GM18499 (cell line): ENCODE results near the gene HRK.

Experiments used
- ATAC-seq: cut with Tn5 transposase; IDR thresholded peaks from one replicate; pipeline ENCODE4 v1.9.1; 2021; ENCODE audit warnings: moderate number of reproducible peaks; ENCODE audit not compliant: insufficient read depth, unreplicated experiment

Gene HRK

GRCh38 chr12:116874324-116874995 is 6.8 kb downstream of the HRK start:
- ATAC-seq = no peak

GRCh38 chr12:116870306-116870705 is 10.9 kb downstream of the HRK start:
- ATAC-seq = no peak

GRCh38 chr12:116867523-116867922 is 13.7 kb downstream of the HRK start:
- no peak for ATAC-seq

GRCh38 chr12:116864371-116865160 is 16.7 kb downstream of the HRK start:
- no peak for ATAC-seq

- no peak for ATAC-seq
Observed at GRCh38 chr12:116863275-116863767, 17.9 kb downstream of the HRK start.

- ATAC-seq = no peak
Observed at GRCh38 chr12:116862167-116862566, 19.1 kb downstream of the HRK start.

GRCh38 chr12:116861320-116861719 is 19.9 kb downstream of the HRK start:
- peak; percentile 50 for ATAC-seq

- ATAC-seq = no peak
Observed at GRCh38 chr12:116860263-116860662, 21.0 kb downstream of the HRK start.

- no peak for ATAC-seq
Observed at GRCh38 chr12:116859079-116859478, 22.2 kb downstream of the HRK start.

GRCh38 chr12:116856729-116857128 is 24.5 kb downstream of the HRK start:
- no peak for ATAC-seq

GRCh38 chr12:116855744-116856470 is 25.3 kb downstream of the HRK start:
- no peak for ATAC-seq

- no peak for ATAC-seq
Observed at GRCh38 chr12:116853507-116853906, 27.7 kb downstream of the HRK start.

- ATAC-seq = no peak
Observed at GRCh38 chr12:116852303-116852702, 28.9 kb downstream of the HRK start.

- no peak for ATAC-seq
Observed at GRCh38 chr12:116849216-116849615, 32.0 kb downstream of the HRK start.

- ATAC-seq = no peak
Observed at GRCh38 chr12:116843085-116843484, 38.2 kb downstream of the HRK start.

- no peak for ATAC-seq
Observed at GRCh38 chr12:116839287-116839830, 41.9 kb downstream of the HRK start.

GRCh38 chr12:116838365-116838764 is 42.9 kb downstream of the HRK start:
- no peak for ATAC-seq

- ATAC-seq = no peak
Observed at GRCh38 chr12:116837097-116837496, 44.1 kb downstream of the HRK start.

GRCh38 chr12:116835484-116835883 is 45.8 kb downstream of the HRK start:
- no peak for ATAC-seq

- no peak for ATAC-seq
Observed at GRCh38 chr12:116833474-116833873, 47.8 kb downstream of the HRK start.

GRCh38 chr12:116832353-116832752 is 48.9 kb downstream of the HRK start:
- ATAC-seq = no peak
